Upper lobe of left lung (tissue), 4 donors: Measurements from ENCODE around the gene CHMP2A.

Experiments
- CTCF ChIP-seq, 6 experiments: fragments of 450-650 bp in 4 of 6; fragments of 200-600 bp in 2 of 6; sonication (generic) in 2 of 6; IDR thresholded peaks; one replicate each; pipeline ENCODE4 v1.5.1; 2016 to 2019; ENCODE audit warnings: antibody characterized with exemption in 6 of 6
- EP300 ChIP-seq, 4 donors: sonication (generic); formaldehyde crosslinking; IDR thresholded peaks; one replicate each; pipeline ENCODE4 v1.5.1; 2017; ENCODE audit warnings: antibody characterized with exemption in 4 of 4, control low read depth in 2 of 4

- TF ChIP-seq EP300 (IDR thresholded peaks at IDR 0.05) (no peak), CTCF (IDR thresholded peaks at IDR 0.05) (no peak)
Measured at GRCh38 chr19:58555369-58555885, 522 bp upstream of the CHMP2A start.
